Activated CD4-positive, alpha-beta T cell treated with anti-CD3 and anti-CD28 coated beads for 4 hours (primary cell): Measurements from ENCODE around the gene TAGLN.
A peak's percentile ranks its signal among the peaks of the same experiment; 100 is the strongest.

ENCODE experiments used
- DNase-seq, 2 donors: peaks; one replicate each; pipeline ENCODE4 v3.0.0-alpha.2; 2020

TAGLN gene

DNA sequence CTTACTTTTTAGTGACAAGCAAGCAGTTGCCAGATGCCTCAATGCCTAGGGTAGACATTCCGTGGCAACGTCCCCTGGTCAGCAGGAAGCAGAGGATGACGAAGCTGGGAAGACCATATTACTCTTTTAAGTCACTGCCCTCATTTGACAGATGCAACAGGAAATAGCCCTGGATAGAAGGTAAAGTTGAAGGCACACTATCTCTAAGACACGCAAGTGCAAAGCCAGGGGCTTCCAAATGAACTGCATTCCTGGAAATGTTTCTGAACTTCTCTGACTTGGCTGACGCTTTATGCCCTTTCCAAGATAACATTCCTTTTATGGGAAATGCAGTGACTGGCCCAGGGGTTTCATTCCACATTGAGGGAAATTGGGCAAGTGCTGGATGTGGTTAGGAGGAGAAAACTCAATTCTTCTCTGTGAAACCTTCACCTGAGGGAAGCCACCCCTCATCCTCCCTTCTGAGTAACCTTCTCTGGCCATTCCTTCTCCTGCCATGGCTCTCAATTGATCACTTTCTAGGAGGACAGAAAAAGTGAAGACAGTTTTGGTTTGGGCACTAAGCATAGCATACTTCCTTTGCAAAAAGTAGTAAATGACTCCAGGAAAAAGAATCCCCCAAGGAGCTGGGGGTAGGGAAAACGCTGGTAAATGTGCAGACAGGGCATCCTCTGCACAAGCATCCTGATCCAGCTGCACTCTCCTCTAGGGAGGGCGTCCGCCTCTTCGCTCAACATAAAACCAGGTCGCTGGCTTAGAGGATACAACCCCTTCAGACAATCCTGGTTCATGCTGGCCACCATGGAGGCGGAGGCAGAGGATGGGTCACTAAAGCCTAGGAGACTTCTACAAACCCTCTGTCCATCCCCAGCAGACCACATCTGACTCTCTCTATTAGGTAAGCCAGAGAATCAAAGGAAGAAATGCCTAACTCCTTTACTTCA lies 18.2 kb downstream of the TAGLN start:
- DNase-seq: no peak

GRCh38 chr11:117218133-117218915 lies 19.2 kb downstream of the TAGLN start:
- DNase-seq: no peak

GRCh38 chr11:117219001-117219400 lies 19.8 kb downstream of the TAGLN start:
- no peak for DNase-seq

DNA sequence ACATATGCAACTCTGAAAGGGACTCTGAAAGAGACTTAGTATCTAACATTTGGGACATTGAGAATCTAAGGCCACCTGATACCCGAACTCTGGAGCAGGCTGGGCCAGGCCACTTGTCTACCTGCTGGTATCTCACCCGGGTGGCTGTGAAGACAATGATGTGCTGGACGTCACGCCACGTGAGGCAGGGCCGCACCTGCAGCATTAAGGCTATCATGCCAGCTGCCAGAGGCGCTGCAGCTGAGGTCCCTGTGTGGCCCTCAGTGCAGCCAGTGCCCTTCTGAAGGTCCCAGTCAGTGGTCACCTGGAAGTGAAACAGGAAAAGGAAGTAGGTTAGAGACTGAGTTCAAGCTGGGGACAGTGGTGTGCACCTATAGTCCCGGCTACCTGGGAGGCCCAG lies 20.3 kb downstream of the TAGLN start:
- no peak for DNase-seq

DNA sequence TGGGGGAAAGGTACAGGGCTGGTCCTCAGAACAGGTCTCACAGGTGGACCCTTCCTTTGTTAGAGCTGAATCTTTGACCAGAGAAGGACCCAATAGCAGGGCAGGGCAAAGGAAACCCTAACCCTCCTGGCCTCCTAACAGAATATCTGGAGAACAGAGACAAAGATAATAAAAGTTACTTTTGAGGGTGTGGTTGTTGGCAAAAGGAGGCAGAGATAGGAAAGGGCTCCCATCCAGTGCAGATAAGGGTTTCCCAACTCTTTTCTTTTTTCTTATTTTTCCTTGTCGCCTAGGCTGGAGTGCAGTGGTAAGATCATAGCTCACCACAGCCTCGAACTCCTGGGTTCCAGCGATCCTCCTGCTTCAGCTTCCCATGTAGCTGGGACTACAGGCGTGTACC lies 20.8 kb downstream of the TAGLN start:
- DNase-seq: no peak

DNA sequence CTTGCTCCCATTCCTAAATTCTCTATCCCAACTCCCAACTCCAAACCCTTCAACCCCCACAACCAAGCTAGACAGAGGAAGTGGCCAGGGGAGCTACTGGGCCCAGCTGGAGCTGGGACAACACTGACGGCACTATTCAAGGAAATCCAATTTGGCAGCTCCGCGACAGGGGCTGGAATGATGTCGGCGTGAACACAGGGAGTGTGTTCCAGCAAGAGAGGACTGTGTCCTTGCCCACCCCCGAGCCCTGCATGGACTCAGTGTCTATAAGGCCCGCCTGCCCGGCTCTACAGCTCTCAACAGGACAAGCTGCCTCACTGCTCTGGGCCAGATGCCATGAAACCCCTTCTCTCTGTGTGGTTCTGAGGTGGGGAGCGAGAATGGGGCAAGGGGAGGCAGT lies 21.4 kb downstream of the TAGLN start:
- no peak for DNase-seq

- no peak for DNase-seq
Observed at GRCh38 chr11:117220999-117221774, 22.0 kb downstream of the TAGLN start.

DNA sequence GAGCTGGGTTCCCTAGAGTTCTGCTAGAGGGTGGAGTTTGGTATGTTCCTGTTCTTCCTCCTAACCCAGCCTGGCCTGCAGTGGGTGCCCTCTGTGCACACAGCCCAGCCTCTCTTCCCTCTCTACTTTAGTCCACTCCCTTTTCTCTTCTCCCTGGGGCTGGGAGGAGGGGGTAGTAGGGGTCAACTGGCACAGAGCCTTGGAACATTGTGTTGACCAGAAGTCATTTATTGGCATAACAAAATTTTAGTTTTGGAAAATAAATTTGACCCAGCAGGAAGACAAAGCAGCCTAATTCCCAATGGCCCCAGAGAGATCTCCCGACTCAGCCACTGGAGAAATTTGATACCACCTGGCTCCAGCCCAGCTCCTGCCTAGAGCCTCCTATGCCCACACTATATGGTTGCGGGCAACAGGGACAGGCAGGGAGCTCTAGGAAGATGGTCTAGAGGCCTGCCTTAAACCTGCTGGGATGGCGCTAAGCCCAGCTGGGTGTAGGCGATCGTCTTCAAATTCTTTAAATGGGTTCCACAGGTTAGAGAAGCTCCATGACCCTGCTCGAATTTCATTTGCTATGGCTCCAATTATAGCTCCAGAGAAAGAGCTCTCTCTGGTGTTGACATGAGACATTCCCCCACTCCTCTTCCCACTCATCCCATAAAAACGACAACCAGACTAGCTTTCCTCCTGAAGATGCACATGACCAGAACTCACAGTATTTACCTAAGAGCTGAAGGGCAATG lies 22.8 kb downstream of the TAGLN start:
- no peak for DNase-seq

DNA sequence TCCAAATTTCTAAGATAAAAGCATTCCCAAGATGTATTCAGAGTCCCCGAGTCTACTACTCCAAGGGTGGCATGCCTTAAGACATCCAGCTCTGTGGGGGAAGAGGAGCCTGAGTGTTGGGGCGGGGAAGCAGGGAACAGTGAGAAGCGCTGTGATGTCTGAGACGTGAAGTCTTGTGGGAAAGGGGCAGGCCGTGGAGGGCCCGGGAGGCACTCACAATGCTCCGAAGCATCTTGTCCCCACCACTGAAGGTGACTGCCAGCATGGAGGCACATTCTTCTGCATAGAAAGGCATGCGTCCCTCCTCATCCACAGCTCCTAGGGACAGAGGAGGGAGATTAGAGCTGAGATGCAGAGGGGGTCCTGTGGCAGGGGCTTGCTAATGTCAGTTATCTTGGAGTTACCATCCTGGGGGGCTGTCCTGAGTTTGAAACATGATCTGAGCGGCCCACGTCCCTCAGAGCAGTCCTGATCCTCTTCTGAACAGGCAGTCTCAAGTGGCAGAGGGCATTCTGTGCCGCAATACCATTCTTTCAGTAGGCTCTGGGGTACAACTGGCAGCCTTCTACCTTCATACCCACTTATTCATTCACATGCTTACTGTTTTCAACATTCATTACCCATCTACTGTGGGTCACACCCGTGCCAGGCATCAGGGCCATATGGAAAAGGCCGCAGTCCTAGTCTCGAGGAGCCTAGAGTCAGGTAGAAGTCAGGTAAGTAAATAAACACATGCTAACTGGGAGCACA lies 24.0 kb downstream of the TAGLN start:
- DNase-seq: no peak

DNA sequence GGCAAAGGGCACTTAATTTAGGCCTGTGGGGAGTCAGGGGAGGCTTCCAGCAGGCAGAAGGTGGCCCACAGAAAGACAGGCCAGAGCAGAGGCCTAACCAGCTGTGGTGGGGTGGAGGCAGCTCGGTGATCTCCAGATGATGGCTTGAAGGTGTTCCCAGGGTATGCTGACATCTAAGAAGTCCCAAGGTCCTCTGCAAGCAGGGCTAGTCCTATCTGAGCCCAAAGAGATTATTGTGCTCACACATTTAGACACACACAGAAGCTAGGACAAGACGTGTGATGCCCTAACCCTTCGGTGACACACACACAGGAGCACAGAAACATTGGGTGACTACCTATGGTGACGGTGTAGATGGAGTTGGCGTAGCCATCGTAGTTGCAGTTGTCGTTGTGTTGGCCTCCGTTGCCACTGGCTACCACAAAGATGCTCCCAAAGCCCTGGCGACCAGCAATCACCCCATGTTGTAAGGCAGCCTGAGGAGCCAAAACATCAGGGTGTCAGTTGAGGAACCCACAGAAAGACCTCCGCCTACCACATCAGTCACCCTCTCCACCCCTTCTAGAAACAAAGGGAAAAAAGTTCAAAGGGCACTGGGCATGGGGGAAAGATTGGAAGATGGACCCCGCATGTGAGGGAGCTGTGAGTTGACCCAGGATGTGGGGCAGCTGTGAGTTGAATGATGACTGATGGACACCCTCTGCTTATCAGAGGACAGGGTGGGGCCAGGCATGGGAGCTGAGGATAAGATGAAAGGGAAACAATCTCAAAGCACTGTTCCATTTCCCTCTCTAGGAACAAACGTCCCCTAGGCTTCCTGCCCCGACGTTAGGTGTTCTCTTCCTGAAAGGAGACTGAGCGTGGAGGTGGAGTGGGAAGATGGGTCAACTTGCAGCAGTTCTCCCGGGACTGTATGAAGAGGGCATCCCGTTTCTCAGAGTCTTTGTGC lies 24.8 kb downstream of the TAGLN start:
- DNase-seq: no peak

DNA sequence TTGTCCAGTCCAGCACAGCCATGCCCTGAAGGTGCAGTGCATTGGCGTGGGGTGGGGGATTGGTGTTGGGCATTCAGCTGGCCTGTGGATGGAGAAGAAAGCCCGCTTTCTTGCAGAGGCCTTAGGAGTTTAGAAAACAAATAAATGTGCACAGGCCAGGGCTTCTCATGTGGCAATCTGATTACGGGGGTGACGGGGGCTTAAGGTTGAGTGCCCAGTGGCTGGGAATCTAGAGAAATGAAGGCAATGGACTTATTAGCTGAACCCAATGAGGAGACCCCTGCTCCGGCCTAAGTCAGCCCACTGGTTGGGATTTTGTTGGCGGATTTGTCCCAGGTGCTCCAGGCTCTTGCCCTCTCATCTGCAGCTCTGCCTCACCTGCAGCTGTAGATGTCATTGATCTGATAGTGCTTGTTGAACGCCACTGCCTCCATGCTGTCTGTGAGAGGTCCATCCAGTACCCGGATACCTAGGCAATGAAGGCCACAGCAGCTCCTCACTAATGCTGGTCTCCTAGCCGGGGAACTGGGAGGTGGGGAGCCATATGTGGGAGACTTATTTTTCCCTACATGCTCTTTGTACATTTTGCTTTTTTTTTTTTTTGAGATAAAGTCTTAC lies 26.5 kb downstream of the TAGLN start:
- no peak for DNase-seq

- peak; percentile 41 to 43 for DNase-seq
Observed at GRCh38 chr11:117226388-117227385, 27.5 kb downstream of the TAGLN start.

DNA sequence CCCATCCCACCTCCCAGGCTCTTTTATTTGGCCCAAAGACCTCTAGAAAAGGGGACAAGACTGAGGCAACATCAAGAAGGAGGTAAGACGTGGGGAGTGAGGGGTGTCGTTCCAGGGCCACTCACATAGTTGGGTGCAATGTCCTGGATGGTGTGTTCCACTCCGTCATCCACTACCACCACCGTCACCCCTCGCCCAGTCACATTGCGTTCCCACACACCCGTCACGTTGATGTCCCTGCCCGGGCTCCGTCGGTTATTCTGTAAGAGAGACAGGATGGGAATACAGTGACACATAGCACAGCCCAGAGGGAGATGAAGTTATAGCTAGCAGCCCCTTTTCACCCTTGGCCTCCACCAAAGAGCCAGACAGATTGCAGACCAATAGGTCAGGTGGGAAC lies 28.9 kb downstream of the TAGLN start:
- DNase-seq: no peak

GRCh38 chr11:117229411-117229810 lies 30.2 kb downstream of the TAGLN start:
- no peak for DNase-seq

- DNase-seq: no peak
Observed at GRCh38 chr11:117229931-117230285, 30.7 kb downstream of the TAGLN start.

- DNase-seq: peak; percentile 44 to 54
Observed at GRCh38 chr11:117230286-117230961, 31.3 kb downstream of the TAGLN start.

DNA sequence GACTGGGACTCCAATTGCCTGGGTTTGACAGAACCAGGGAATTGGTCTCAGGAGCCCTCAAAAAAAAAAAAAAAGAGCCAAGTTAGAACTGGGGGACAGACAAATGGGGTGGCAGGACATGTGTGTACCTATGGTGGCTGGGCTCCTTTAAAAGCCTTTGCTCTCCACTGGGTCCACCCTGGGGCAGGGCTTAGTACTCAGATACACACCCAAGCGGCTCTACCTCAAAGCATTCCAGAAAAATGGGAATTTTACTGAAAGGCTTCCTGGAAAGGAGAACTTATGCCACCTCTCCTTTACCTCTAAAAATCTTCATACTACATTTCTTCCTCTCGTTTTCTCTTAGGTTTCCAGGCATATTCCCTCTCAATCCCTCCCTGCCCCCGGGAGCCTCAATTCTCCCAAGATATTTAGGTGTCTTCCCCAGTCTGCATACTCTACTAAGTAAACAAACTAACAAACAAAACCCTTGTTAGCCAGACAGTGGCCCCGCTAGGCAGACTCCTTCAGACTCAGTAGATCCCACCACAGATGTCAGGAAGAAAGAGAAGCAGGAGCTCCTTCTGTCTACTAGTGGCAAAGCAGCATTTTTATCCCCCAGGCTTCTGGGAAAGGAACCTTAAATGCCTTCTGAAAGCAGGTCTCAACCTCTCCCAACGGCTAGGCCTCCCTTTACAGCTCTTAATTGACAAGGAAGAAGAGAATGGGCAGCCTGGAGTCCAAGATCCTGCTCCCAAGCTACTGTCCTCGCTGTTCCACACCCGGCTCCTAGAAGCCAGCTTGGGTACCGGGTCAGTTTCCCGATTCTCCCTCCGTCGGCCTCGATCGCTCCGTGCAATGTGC lies 32.0 kb downstream of the TAGLN start:
- DNase-seq: no peak

DNA sequence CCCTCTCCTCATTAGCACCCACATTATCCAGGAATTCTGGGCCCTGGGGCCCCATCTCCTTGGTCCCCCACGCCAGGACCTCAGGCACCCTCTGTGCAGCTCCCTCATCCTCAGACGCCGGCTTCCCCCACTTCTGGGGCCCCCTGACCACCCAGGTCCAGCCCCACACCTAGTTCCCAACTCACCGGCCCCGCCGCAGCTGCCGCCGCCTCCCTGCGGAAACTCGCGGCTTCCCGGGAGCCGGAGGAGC lies 32.6 kb downstream of the TAGLN start, which contains the start of gene PCSK7:
TSS of gene PCSK7 (minus strand) at position 232 of the 250 bp plus-strand sequence. CDS start 2,229 bp downstream, outside the sequence.
- no peak for DNase-seq
